T-cell (primary cell): ENCODE data around the gene RNF123. TPM values are rescaled to one million over a fixed set of nuclear protein-coding genes. Genes with fewer than 3 reads are reported as not detected.

Source experiments
- ATAC-seq, 4 experiments: fragments of 200-7000 bp in 3 of 4; fragments of 150-1000 bp in 1 of 4; cut with Tn5 transposase; replicated peaks in 1 of 4; 1 replicate in 3 of 4; 2 replicates in 1 of 4; pipeline ENCODE4 v1.10.0; 2021; ENCODE audit warnings: moderate library complexity in 3 of 4, mild to moderate bottlenecking in 2 of 4, moderate number of reproducible peaks in 1 of 4
- CTCF ChIA-PET, 2 donors: fragments of 300-600 bp; sonication (Branson Sonifier 250); formaldehyde crosslinking; loops; one replicate each; lab custom pipeline; 2022; ENCODE audit warnings: antibody characterized with exemption in 2 of 2; lab: Charles Lee
- POLR2A ChIA-PET, 2 donors: fragments of 300-600 bp; sonication (Branson Sonifier 250); formaldehyde crosslinking; loops; one replicate each; lab custom pipeline; 2022; ENCODE audit warnings: antibody characterized with exemption in 2 of 2; lab: Charles Lee
- DNase-seq, 35 experiments: peaks; one replicate each; pipeline versions ENCODE4 v3.0.0 to v3.0.0-alpha.2; 2013 to 2023
- H3K27ac ChIP-seq: one replicate; pipeline ENCODE4 v1.5.1; 2013; ENCODE audit warnings: low read length
- H3K27me3 ChIP-seq, 2 experiments: replicated peaks in 1 of 2; 1 replicate in 1 of 2; 2 replicates in 1 of 2; pipeline versions ENCODE4 v1.6.1 to v1.7.0; 2013; ENCODE audit warnings: low read length in 1 of 2, mixed read lengths in 1 of 2; ENCODE audit not compliant: control insufficient read depth in 2 of 2, insufficient read depth in 2 of 2; ENCODE audit errors: extremely low read depth in 1 of 2
- H3K36me3 ChIP-seq, 2 donors: 1 replicate in 1 of 2; 2 replicates in 1 of 2; pipeline versions ENCODE4 v1.6.1 to v1.7.0; 2013; ENCODE audit warnings: low read length in 1 of 2; ENCODE audit not compliant: control insufficient read depth in 2 of 2, insufficient read depth in 1 of 2; ENCODE audit errors: extremely low read depth in 1 of 2
- H3K4me1 ChIP-seq, 2 experiments: 1 replicate in 1 of 2; 2 replicates in 1 of 2; pipeline versions ENCODE4 v1.6.1 to v1.7.0; 2013; ENCODE audit warnings: low read length in 2 of 2, mixed read lengths in 1 of 2; ENCODE audit not compliant: insufficient read depth in 2 of 2, control insufficient read depth in 1 of 2; ENCODE audit errors: extremely low read depth in 1 of 2
- H3K4me3 ChIP-seq, 2 donors: 1 replicate in 1 of 2; 2 replicates in 1 of 2; pipeline versions ENCODE4 v1.5.1 to v1.7.0; 2013; ENCODE audit warnings: mild to moderate bottlenecking in 2 of 2, low read length in 1 of 2, moderate library complexity in 1 of 2; ENCODE audit not compliant: control insufficient read depth in 1 of 2; ENCODE audit errors: extremely low read depth in 1 of 2
- H3K9me3 ChIP-seq: 2 replicates; pipeline ENCODE4 v1.7.0; 2013
- H3K27ac Mint-ChIP-seq, 2 donors: one replicate each; pipeline ENCODE4 v1.8.0; 2020 to 2021; ENCODE audit warnings: mild to moderate bottlenecking in 2 of 2, mixed read lengths in 2 of 2
- H3K27me3 Mint-ChIP-seq, 2 donors: one replicate each; pipeline ENCODE4 v1.8.0; 2021 to 2022; ENCODE audit warnings: mixed read lengths in 2 of 2
- H3K36me3 Mint-ChIP-seq: one replicate; pipeline ENCODE4 v1.8.0; 2021; ENCODE audit warnings: mixed read lengths
- H3K4me1 Mint-ChIP-seq, 3 donors: one replicate each; pipeline ENCODE4 v1.8.0; 2020 to 2022; ENCODE audit warnings: mixed read lengths in 3 of 3, mild to moderate bottlenecking in 1 of 3
- H3K4me3 Mint-ChIP-seq, 3 donors: one replicate each; pipeline ENCODE4 v1.8.0; 2020 to 2022; ENCODE audit warnings: mild to moderate bottlenecking in 3 of 3, mixed read lengths in 3 of 3, moderate library complexity in 3 of 3
- H3K9me3 Mint-ChIP-seq, 3 donors: one replicate each; pipeline ENCODE4 v1.8.0; 2020 to 2022; ENCODE audit warnings: mixed read lengths in 3 of 3
- WGBS: methylation state at CpG from one replicate; pipeline ENCODE4 v1.1.5; 2013; ENCODE audit warnings: missing lambda C conversion rate; ENCODE audit not compliant: insufficient coverage; 5-methylcytosine and 5-hydroxymethylcytosine counted together
- total RNA-seq, 35 experiments: library from RNA in 6 of 35; stranded (reverse) in 6 of 35; fragments of 120-200 nt in 1 of 35; gene quantifications; one replicate each; pipeline versions ENCODE4 v1.2.1 to v1.2.4 and lab custom pipeline; 2013 to 2026

RNF123 gene
- total RNA-seq, 5 donors from 2014 or later (not counting 1 experiment from before 2014, with no cell fraction given), result 40.9 to 79.8 (median 72.8) TPM

DNA sequence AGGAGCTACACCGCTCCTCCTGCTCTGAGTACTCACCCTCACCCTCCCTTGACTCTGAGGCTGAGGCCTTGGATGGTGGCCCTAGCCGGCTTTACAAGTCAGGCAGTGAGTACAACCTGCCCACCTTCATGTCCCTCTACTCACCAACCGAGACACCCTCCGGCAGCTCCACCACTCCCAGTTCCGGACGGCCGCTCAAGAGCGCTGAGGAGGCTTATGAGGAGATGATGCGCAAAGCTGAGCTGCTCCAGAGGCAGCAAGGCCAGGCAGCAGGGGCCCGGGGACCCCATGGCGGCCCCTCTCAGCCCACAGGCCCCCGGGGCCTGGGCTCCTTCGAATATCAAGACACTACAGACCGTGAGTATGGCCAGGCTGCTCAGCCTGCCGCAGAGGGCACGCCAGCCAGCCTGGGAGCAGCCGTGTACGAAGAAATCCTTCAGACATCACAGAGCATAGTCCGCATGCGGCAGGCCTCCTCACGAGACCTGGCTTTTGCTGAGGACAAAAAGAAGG is 36.4 kb upstream of the RNF123 start:
- CTCF ChIA-PET, result no interaction called here
- H3K4me1 Mint-ChIP-seq, result peaks cover 0 to 4% (median 0%) of the 10 kb centered on the region in 3 donors
- no peak overlapping the region for H3K4me3 Mint-ChIP-seq
- H3K27me3 Mint-ChIP-seq, result peaks cover 4 to 16% of the 10 kb centered on the region in 2 donors
- H3K27me3 ChIP-seq, result peaks cover 0 to 17% of the 10 kb centered on the region in 2 experiments
- H3K9me3 Mint-ChIP-seq, result no peaks in the 10 kb centered on the region
- WGBS, result 89% methylated on average over 19 of the region's 21 CpGs
- H3K9me3 ChIP-seq, result no peaks in the 10 kb centered on the region
- POLR2A ChIA-PET, result no interaction called here
- H3K36me3 Mint-ChIP-seq, result no peaks in the 10 kb centered on the region
- ATAC-seq, result no peak
- no peak overlapping the region for H3K27ac ChIP-seq
- DNase-seq, result no peak
- H3K4me3 ChIP-seq, result no peak overlapping the region
- no peaks in the 10 kb centered on the region for H3K36me3 ChIP-seq
- no peaks in the 10 kb centered on the region for H3K4me1 ChIP-seq
- H3K27ac Mint-ChIP-seq, result no peak overlapping the region

DNA sequence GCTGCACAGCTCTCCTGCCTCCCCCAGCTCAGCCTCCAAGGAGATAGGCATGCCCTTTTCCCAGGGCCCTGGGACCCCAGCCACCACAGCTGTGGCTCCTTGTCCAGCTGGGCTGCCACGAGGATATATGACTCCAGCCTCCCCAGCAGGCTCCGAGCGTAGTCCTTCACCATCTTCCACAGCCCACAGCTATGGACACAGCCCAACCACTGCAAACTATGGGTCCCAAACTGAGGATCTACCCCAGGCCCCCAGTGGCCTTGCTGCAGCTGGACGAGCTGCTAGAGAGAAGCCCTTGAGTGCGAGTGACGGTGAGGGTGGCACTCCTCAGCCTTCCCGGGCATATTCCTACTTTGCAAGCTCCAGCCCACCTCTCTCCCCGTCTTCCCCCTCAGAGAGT is 35.7 kb upstream of the RNF123 start:
- Mint-ChIP-seq H3K9me3 (no peaks in the 10 kb centered on the region), H3K4me3 (no peak overlapping the region), H3K27ac (no peak overlapping the region), H3K4me1 (peaks cover 0 to 4% (median 0%) of the 10 kb centered on the region in 3 donors), H3K27me3 (peaks cover 4 to 17% of the 10 kb centered on the region in 2 donors), H3K36me3 (no peaks in the 10 kb centered on the region)
- no peak for DNase-seq
- H3K4me1 ChIP-seq, result no peaks in the 10 kb centered on the region
- H3K27me3 ChIP-seq, result peaks cover 0 to 17% of the 10 kb centered on the region in 2 experiments
- no peak overlapping the region for H3K4me3 ChIP-seq
- POLR2A ChIA-PET, result no interaction called here
- CTCF ChIA-PET, result no interaction called here
- WGBS, result 89% methylated on average over 8 of the region's 8 CpGs
- H3K36me3 ChIP-seq, result no peaks in the 10 kb centered on the region
- ATAC-seq, result no peak
- no peaks in the 10 kb centered on the region for H3K9me3 ChIP-seq
- H3K27ac ChIP-seq, result no peak overlapping the region

DNA sequence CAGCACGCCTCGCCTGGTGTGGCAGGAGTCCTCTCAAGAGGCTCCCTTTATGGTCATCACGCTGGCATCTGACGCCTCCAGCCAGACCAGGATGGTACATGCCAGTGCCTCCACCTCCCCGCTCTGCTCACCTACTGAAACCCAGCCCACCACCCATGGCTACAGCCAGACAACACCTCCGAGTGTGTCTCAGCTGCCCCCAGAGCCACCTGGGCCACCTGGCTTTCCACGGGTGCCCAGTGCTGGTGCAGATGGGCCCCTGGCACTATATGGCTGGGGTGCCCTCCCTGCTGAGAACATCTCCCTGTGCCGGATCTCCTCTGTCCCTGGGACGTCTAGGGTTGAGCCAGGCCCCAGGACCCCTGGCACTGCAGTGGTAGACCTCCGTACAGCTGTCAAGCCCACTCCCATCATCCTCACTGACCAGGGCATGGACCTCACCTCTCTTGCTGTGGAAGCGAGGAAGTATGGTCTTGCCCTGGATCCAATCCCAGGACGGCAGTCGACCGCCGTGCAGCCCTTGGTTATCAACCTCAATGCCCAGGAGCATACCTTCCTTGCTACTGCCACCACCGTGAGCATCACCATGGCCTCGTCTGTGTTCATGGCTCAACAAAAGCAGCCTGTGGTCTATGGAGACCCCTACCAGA is 35.1 kb upstream of the RNF123 start:
- Histone ChIP-seq H3K27me3 (peaks cover 0 to 17% of the 10 kb centered on the region in 2 experiments), H3K4me1 (no peaks in the 10 kb centered on the region), H3K36me3 (no peaks in the 10 kb centered on the region), H3K9me3 (no peaks in the 10 kb centered on the region), H3K4me3 (no peak overlapping the region), H3K27ac (no peak overlapping the region)
- ChIA-PET POLR2A (no interaction called here), CTCF (no interaction called here)
- no peak overlapping the region for H3K4me3 Mint-ChIP-seq
- H3K9me3 Mint-ChIP-seq, result no peaks in the 10 kb centered on the region
- H3K4me1 Mint-ChIP-seq, result peaks cover 0 to 4% (median 0%) of the 10 kb centered on the region in 3 donors
- no peak for DNase-seq
- no peak overlapping the region for H3K27ac Mint-ChIP-seq
- H3K36me3 Mint-ChIP-seq, result no peaks in the 10 kb centered on the region
- H3K27me3 Mint-ChIP-seq, result peaks cover 4 to 17% of the 10 kb centered on the region in 2 donors
- WGBS, result 78% methylated on average over 14 of the region's 17 CpGs
- no peak for ATAC-seq

DNA sequence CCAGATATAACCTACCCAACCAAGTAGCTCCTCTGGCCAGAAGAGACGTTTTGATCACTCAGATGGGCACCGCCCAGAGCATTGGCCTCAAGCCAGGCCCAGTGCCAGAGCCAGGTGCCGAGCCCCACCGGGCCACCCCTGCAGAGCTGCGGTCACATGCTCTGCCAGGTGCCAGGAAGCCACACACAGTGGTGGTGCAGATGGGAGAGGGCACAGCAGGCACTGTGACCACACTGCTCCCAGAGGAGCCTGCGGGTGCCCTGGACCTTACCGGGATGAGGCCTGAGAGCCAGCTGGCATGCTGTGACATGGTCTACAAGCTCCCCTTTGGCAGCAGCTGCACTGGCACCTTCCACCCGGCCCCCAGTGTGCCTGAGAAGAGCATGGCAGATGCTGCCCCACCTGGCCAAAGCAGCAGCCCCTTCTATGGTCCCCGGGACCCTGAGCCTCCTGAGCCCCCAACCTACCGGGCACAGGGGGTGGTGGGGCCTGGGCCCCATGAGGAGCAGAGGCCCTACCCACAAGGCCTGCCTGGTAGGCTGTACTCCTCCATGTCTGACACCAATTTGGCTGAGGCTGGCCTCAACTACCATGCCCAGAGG is 34.3 kb upstream of the RNF123 start:
- no peaks in the 10 kb centered on the region for H3K4me1 ChIP-seq
- H3K27ac Mint-ChIP-seq, result no peak overlapping the region
- no peak overlapping the region for H3K4me3 ChIP-seq
- peaks cover 0 to 4% (median 0%) of the 10 kb centered on the region in 3 donors for H3K4me1 Mint-ChIP-seq
- no peaks in the 10 kb centered on the region for H3K9me3 Mint-ChIP-seq
- WGBS, result 31% methylated on average over 9 of the region's 10 CpGs
- no peaks in the 10 kb centered on the region for H3K9me3 ChIP-seq
- ChIA-PET POLR2A (no interaction called here), CTCF (no interaction called here)
- no peak overlapping the region for H3K4me3 Mint-ChIP-seq
- no peaks in the 10 kb centered on the region for H3K36me3 ChIP-seq
- peaks cover 4 to 17% of the 10 kb centered on the region in 2 donors for H3K27me3 Mint-ChIP-seq
- no peak for DNase-seq
- no peaks in the 10 kb centered on the region for H3K36me3 Mint-ChIP-seq
- no peak overlapping the region for H3K27ac ChIP-seq
- no peak for ATAC-seq
- H3K27me3 ChIP-seq, result peaks cover 0 to 18% of the 10 kb centered on the region in 2 experiments

DNA sequence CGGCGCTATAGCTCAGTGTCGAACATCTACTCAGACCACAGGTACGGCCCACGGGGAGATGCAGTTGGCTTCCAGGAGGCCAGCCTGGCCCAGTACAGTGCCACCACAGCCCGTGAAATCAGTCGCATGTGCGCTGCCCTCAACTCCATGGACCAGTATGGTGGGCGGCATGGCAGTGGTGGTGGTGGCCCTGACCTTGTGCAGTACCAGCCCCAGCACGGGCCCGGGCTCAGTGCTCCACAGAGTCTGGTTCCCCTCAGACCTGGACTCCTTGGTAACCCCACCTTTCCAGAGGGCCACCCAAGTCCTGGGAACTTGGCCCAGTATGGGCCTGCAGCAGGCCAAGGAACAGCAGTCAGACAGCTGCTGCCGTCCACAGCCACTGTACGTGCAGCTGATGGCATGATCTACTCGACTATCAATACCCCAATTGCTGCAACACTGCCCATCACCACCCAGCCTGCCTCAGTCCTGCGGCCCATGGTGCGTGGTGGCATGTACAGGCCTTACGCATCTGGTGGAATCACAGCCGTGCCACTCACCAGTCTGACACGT is 33.5 kb upstream of the RNF123 start:
- H3K4me3 ChIP-seq, result no peak overlapping the region
- WGBS, result 95% methylated on average over 19 of the region's 19 CpGs
- POLR2A ChIA-PET, result no interaction called here

DNA sequence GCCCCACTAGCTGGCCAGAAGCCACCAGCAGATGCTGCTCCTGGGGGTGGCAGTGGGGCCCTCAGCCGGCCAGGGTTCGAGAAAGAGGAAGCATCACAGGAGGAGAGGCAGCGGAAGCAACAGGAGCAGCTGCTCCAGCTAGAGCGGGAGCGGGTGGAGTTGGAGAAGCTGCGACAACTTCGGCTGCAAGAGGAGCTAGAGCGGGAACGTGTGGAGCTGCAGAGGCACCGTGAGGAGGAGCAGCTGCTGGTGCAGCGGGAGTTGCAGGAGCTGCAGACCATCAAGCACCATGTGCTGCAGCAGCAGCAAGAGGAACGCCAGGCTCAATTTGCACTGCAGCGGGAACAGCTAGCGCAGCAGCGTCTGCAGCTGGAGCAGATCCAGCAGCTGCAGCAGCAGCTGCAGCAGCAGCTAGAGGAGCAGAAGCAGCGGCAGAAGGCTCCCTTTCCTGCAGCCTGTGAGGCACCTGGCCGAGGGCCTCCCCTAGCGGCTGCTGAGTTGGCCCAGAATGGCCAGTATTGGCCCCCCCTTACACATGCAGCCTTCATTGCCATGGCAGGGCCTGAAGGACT is 32.7 kb upstream of the RNF123 start:
- no peaks in the 10 kb centered on the region for H3K9me3 ChIP-seq
- peaks cover 0 to 4% (median 0%) of the 10 kb centered on the region in 3 donors for H3K4me1 Mint-ChIP-seq
- H3K27me3 ChIP-seq, result peaks cover 0 to 31% of the 10 kb centered on the region in 2 experiments
- no peaks in the 10 kb centered on the region for H3K36me3 Mint-ChIP-seq
- H3K4me3 ChIP-seq, result no peak overlapping the region
- H3K27me3 Mint-ChIP-seq, result peaks cover 4 to 17% of the 10 kb centered on the region in 2 donors
- no peaks in the 10 kb centered on the region for H3K9me3 Mint-ChIP-seq
- CTCF ChIA-PET, result no interaction called here
- WGBS, result 46% methylated on average over 18 of the region's 18 CpGs
- H3K27ac Mint-ChIP-seq, result no peak overlapping the region
- H3K4me3 Mint-ChIP-seq, result no peak overlapping the region
- DNase-seq, result no peak
- no peak overlapping the region for H3K27ac ChIP-seq
- no peaks in the 10 kb centered on the region for H3K36me3 ChIP-seq
- ATAC-seq, result peak in 1 of 4 experiments; percentile 33
- H3K4me1 ChIP-seq, result no peaks in the 10 kb centered on the region
- POLR2A ChIA-PET, result no interaction called here

More for the DNA sequence above, 33.5 kb upstream of the RNF123 start:
- Histone ChIP-seq H3K27ac (no peak overlapping the region), H3K4me1 (no peaks in the 10 kb centered on the region), H3K27me3 (peaks cover 0 to 24% of the 10 kb centered on the region in 2 experiments), H3K9me3 (no peaks in the 10 kb centered on the region), H3K36me3 (no peaks in the 10 kb centered on the region)
- ATAC-seq, result no peak
- no peaks in the 10 kb centered on the region for H3K36me3 Mint-ChIP-seq
- no peaks in the 10 kb centered on the region for H3K9me3 Mint-ChIP-seq
- H3K4me1 Mint-ChIP-seq, result peaks cover 0 to 4% (median 0%) of the 10 kb centered on the region in 3 donors
- no peak overlapping the region for H3K27ac Mint-ChIP-seq
- CTCF ChIA-PET, result no interaction called here
- H3K27me3 Mint-ChIP-seq, result peaks cover 4 to 17% of the 10 kb centered on the region in 2 donors
- H3K4me3 Mint-ChIP-seq, result no peak overlapping the region
- DNase-seq, result no peak
